Gastrocnemius medialis (tissue), 4 donors: ENCODE measurements around the gene PCCA. TPM values are rescaled to one million over a fixed set of nuclear protein-coding genes. Genes with fewer than 3 reads are reported as not detected.
A peak's percentile ranks its signal among the peaks of the same experiment; 100 is the strongest.

Source experiments
- ATAC-seq, 2 donors: fragments of 150-250 bp; one replicate each; pipeline ENCODE4 v1.9.1; 2016
- DNase-seq, 2 donors: peaks; one replicate each; pipeline ENCODE4 v3.0.0-alpha.2; 2019
- H3K27ac ChIP-seq, 4 donors: fragments of 200-600 bp; sonication (generic); 1 replicate in 1 of 4; 2 replicates in 3 of 4; pipeline ENCODE4 v1.5.1; 2016 to 2018; ENCODE audit warnings: mild to moderate bottlenecking in 2 of 4, moderate library complexity in 1 of 4
- H3K27me3 ChIP-seq, 3 donors: fragments of 200-600 bp; sonication (generic) in 2 of 3; 1 replicate in 1 of 3; 2 replicates in 2 of 3; pipeline versions ENCODE4 v1.5.1 to v1.6.0; 2016 to 2019; ENCODE audit warnings: mild to moderate bottlenecking in 1 of 3, moderate library complexity in 1 of 3
- H3K36me3 ChIP-seq, 2 donors: fragments of 200-600 bp; sonication (generic) in 1 of 2; one replicate each; pipeline ENCODE4 v1.5.1; 2017 to 2018
- H3K4me1 ChIP-seq, 2 donors: fragments of 200-600 bp; sonication (generic) in 1 of 2; one replicate each; pipeline ENCODE4 v1.5.1; 2016 to 2017; ENCODE audit warnings: mild to moderate bottlenecking in 2 of 2
- H3K4me3 ChIP-seq, 4 donors: fragments of 200-600 bp; sonication (generic) in 3 of 4; 1 replicate in 1 of 4; 2 replicates in 3 of 4; pipeline ENCODE4 v1.5.1; 2016 to 2019; ENCODE audit warnings: mild to moderate bottlenecking in 2 of 4
- H3K9me3 ChIP-seq, 3 donors: fragments of 200-600 bp; sonication (generic) in 2 of 3; 1 replicate in 1 of 3; 2 replicates in 2 of 3; pipeline ENCODE4 v1.5.1; 2016 to 2019
- CTCF ChIP-seq, 5 experiments: fragments of 450-650 bp in 3 of 5; fragments of 200-600 bp in 2 of 5; sonication (generic) in 2 of 5; IDR thresholded peaks in 4 of 5; conservative IDR thresholded peaks in 1 of 5; 1 replicate in 4 of 5; 2 replicates in 1 of 5; pipeline ENCODE4 v1.5.1; 2016 to 2019; ENCODE audit warnings: antibody characterized with exemption in 5 of 5, mild to moderate bottlenecking in 3 of 5, moderate library complexity in 3 of 5
- POLR2A ChIP-seq, 2 donors: fragments of 450-650 bp; IDR thresholded peaks; one replicate each; pipeline ENCODE4 v1.6.1; 2017; ENCODE audit warnings: antibody characterized with exemption in 2 of 2, mild to moderate bottlenecking in 2 of 2, moderate library complexity in 2 of 2
- in situ Hi-C, 4 donors: fragments of 200-750 bp; cut with MboI; loops; one replicate each; pipeline versions ENCODE4 v1.15.0 to v1.8.0; 2017; ENCODE audit warnings: low sequenced_read_pairs in 4 of 4
- intact Hi-C: fragments of 100-400 bp; cut with DNase I; formaldehyde crosslinking; loops from one replicate; pipeline ENCODE4 v1.15.1; 2023; ENCODE audit warnings: low total_unique reads
- total RNA-seq, 4 donors: library from RNA; depleted of rRNA; stranded (reverse); fragments of >200 nt; gene quantifications; one replicate each; pipeline versions ENCODE4 v1.1.0 to v1.2.3, GENCODE V29; 2016

The PCCA gene
- total RNA-seq, 4 donors from 2014 or later: 7.5 to 19.5 (median 10.8) TPM

- intact Hi-C loops (loop anchor here (10.0 kb wide), 1 partner anchor 1068 kb away; no protein-coding TSS in a partner anchor), in situ Hi-C loops (loop anchor here (5.0 to 25.0 kb wide), 5 partner anchors 278 to 858 kb away; no protein-coding TSS in a partner anchor)
- Histone ChIP-seq H3K27me3 (no peaks in the 10 kb centered on the region), H3K4me3 (no peak overlapping the region), H3K36me3 (no peaks in the 10 kb centered on the region), H3K4me1 (peaks cover 0 to 3% of the 10 kb centered on the region in 2 donors), H3K27ac (no peak overlapping the region), H3K9me3 (no peaks in the 10 kb centered on the region)
- DNase-seq (no peak), ATAC-seq (no peak)
- TF ChIP-seq CTCF (IDR thresholded peaks at IDR 0.05 in 4 of 5, conservative IDR thresholded peaks at IDR 0.05 in 1 of 5): no peak
- TF ChIP-seq POLR2A (IDR thresholded peaks at IDR 0.05): no peak
Observed at GRCh38 chr13:100512422-100512821, 423.5 kb downstream of the PCCA start.

GRCh38 chr13:100513171-100513570, 424.3 kb downstream of the PCCA start:
- H3K27ac ChIP-seq: no peak overlapping the region
- intact Hi-C loops: loop anchor here (10.0 kb wide), 1 partner anchor 1068 kb away; no protein-coding TSS in a partner anchor
- H3K4me3 ChIP-seq: no peak overlapping the region
- no peaks in the 10 kb centered on the region for H3K9me3 ChIP-seq
- no peaks in the 10 kb centered on the region for H3K36me3 ChIP-seq
- in situ Hi-C loops: loop anchor here (5.0 to 25.0 kb wide), 5 partner anchors 278 to 858 kb away; no protein-coding TSS in a partner anchor
- peaks cover 0 to 3% of the 10 kb centered on the region in 2 donors for H3K4me1 ChIP-seq
- no peak for DNase-seq
- ATAC-seq: no peak
- no peak for TF ChIP-seq CTCF (IDR thresholded peaks at IDR 0.05 in 4 of 5, conservative IDR thresholded peaks at IDR 0.05 in 1 of 5)
- TF ChIP-seq POLR2A (IDR thresholded peaks at IDR 0.05): no peak
- no peaks in the 10 kb centered on the region for H3K27me3 ChIP-seq

- H3K4me3 ChIP-seq: no peak overlapping the region
- H3K4me1 ChIP-seq: peaks cover 0 to 3% of the 10 kb centered on the region in 2 donors
- H3K9me3 ChIP-seq: no peaks in the 10 kb centered on the region
- H3K27me3 ChIP-seq: no peaks in the 10 kb centered on the region
- ATAC-seq (peak; percentile 61 to 79), DNase-seq (peak in 1 of 2 donors; percentile 28)
- no peaks in the 10 kb centered on the region for H3K36me3 ChIP-seq
- intact Hi-C loops (loop anchor here (2.0 to 10.0 kb wide), 3 partner anchors 597 to 1069 kb away; no protein-coding TSS in a partner anchor), in situ Hi-C loops (loop anchor here (5.0 to 25.0 kb wide), 5 partner anchors 279 to 859 kb away; no protein-coding TSS in a partner anchor)
- TF ChIP-seq POLR2A (IDR thresholded peaks at IDR 0.05) (no peak), CTCF (IDR thresholded peaks at IDR 0.05 in 4 of 5, conservative IDR thresholded peaks at IDR 0.05 in 1 of 5) (no peak)
- H3K27ac ChIP-seq: no peak overlapping the region
Observed at GRCh38 chr13:100513987-100514670, 425.2 kb downstream of the PCCA start.

GRCh38 chr13:100514788-100515409, 426.0 kb downstream of the PCCA start:
- Histone ChIP-seq H3K36me3 (no peaks in the 10 kb centered on the region), H3K4me1 (peaks cover 0 to 3% of the 10 kb centered on the region in 2 donors), H3K4me3 (no peak overlapping the region), H3K9me3 (no peaks in the 10 kb centered on the region), H3K27ac (no peak overlapping the region), H3K27me3 (no peaks in the 10 kb centered on the region)
- TF ChIP-seq POLR2A (IDR thresholded peaks at IDR 0.05): no peak
- peak; percentile 61 to 90 (median 80) for TF ChIP-seq CTCF (IDR thresholded peaks at IDR 0.05 in 4 of 5, conservative IDR thresholded peaks at IDR 0.05 in 1 of 5)
- peak; percentile 56 to 64 for DNase-seq
- in situ Hi-C loops (loop anchor here (5.0 to 25.0 kb wide), 5 partner anchors 280 to 860 kb away; no protein-coding TSS in a partner anchor), intact Hi-C loops (loop anchor here (2.0 to 10.0 kb wide), 4 partner anchors 598 to 1070 kb away; no protein-coding TSS in a partner anchor)
- ATAC-seq: peak; percentile 75 to 86
